K562 (cell line): ENCODE results near the gene ACAP2. TPM values are rescaled to one million over a fixed set of nuclear protein-coding genes. Genes with fewer than 3 reads are reported as not detected.
A peak's percentile ranks its signal among the peaks of the same experiment; 100 is the strongest.

Source experiments
- E2F8 ChIP-seq: fragments of 450-650 bp; IDR thresholded peaks from 2 replicates; pipeline ENCODE4 v1.7.1; 2018; ENCODE audit warnings: mild to moderate bottlenecking, low read depth; ENCODE audit not compliant: partially characterized antibody
- HDAC2 ChIP-seq: fragments of 450-650 bp; IDR thresholded peaks from 2 replicates; pipeline ENCODE4 v1.6.1; 2016; ENCODE audit warnings: mild to moderate bottlenecking
- MAFG ChIP-seq: fragments of 450-650 bp; conservative IDR thresholded peaks from 2 replicates; pipeline ENCODE4 v1.6.1; 2016; ENCODE audit warnings: missing genetic modification characterization, missing compliant biosample characterization
- TRIM25 ChIP-seq: fragments of 450-650 bp; IDR thresholded peaks from 2 replicates; pipeline ENCODE4 v1.7.0; 2016; ENCODE audit warnings: borderline replicate concordance
- ZBTB2 ChIP-seq: fragments of 450-650 bp; IDR thresholded peaks from 2 replicates; pipeline ENCODE4 v1.6.1; 2016; ENCODE audit warnings: antibody characterized with exemption
- ZNF280A ChIP-seq: fragments of 450-650 bp; IDR thresholded peaks from 2 replicates; pipeline ENCODE4 v1.6.1; 2018; ENCODE audit warnings: mild to moderate bottlenecking, low read depth; ENCODE audit not compliant: partially characterized antibody
- ZNF449 ChIP-seq: fragments of 250-450 bp; sonication (Bioruptor Pico); IDR thresholded peaks from 2 replicates; pipeline ENCODE4 v1.8.0; 2022; ENCODE audit warnings: moderate library complexity, mild to moderate bottlenecking, inconsistent platforms
- ZNF592 ChIP-seq: fragments of 450-650 bp; IDR thresholded peaks from 2 replicates; pipeline ENCODE4 v1.6.1; 2017; ENCODE audit warnings: antibody characterized with exemption, mild to moderate bottlenecking
- ZNF740 ChIP-seq, 3 experiments: fragments of 200-800 bp in 1 of 3; sonication (Bioruptor generic) in 1 of 3; sonication (generic) in 1 of 3; formaldehyde crosslinking in 1 of 3; IDR thresholded peaks; 2 replicates each; pipeline versions ENCODE4 v1.6.1 to v1.8.0; 2016 to 2022; ENCODE audit warnings: mild to moderate bottlenecking in 2 of 3, missing compliant biosample characterization in 2 of 3, missing genetic modification characterization in 2 of 3, missing genetic modification reagents in 1 of 3
- polyA plus RNA-seq, 8 experiments: library from polyadenylated mRNA; depleted of rRNA in 4 of 8; stranded (reverse) in 5 of 8; unstranded in 3 of 8; fragments of >200 nt; fragmentation: Nextera tagmentation in 2 of 8; fragmentation: Illumina TruSeq in 1 of 8; extraction: Ambion mirVana in 2 of 8; extraction: Trizol in 1 of 8; gene quantifications; 2 replicates each; pipeline versions ENCODE4 v1.2.1 to v1.2.3, GENCODE V29; 2011 to 2014; ENCODE audit warnings: inconsistent platforms in 1 of 8, missing spikeins in 1 of 8
- total RNA-seq, 7 experiments: library from RNA; depleted of rRNA in 6 of 7; stranded (reverse); fragments of >200 nt in 6 of 7; fragmentation: Illumina TruSeq in 2 of 7; extraction: Trizol in 2 of 7; gene quantifications; 2 replicates each; pipeline versions ENCODE4 v1.2.1 to v1.2.3, GENCODE V29; 2011 to 2021; ENCODE audit warnings: low replicate concordance in 1 of 7

Gene ACAP2
- total and polyA plus RNA-seq, 9 of the 15 experiments (the other 6 are each of a cell fraction or from before 2014, with no cell fraction given): 10.6 to 52.7 (median 34.4) TPM

- TF ChIP-seq ZBTB2: no peak
- TF ChIP-seq MAFG (tag): no peak
- no peak for TF ChIP-seq ZNF280A
- peak; percentile 81 for TF ChIP-seq ZNF592
- TF ChIP-seq ZNF740 (CRISPR knock-in tag; IDR thresholded peaks at IDR 0.05): 0 out of 2 replicates have a peak, but pooled peaks have one; percentile 24
- no peak for TF ChIP-seq ZNF740 (tag; IDR thresholded peaks at IDR 0.05)
- no peak for TF ChIP-seq TRIM25
- 0 out of 2 replicates have a peak, but pooled peaks have one; percentile 21 for TF ChIP-seq HDAC2
- no peak for TF ChIP-seq E2F8
- TF ChIP-seq ZNF449 (CRISPR knock-in tag): no peak
Measured at GRCh38 chr3:195259475-195260279, 183.1 kb downstream of the ACAP2 start (continued).
